OCI-M1 (cell line): ENCODE results near the gene ARRB1.
A peak's percentile ranks its signal among the peaks of the same experiment; 100 is the strongest.
"Not testable (repeated sequence)": the region's sequence is repeated elsewhere in the genome, so short reads cannot be mapped to it uniquely, and the experiment has no call there.

Experiments used
- DNase-seq: peaks from one replicate; lab custom pipeline; 2025; lab: John Stamatoyannopoulos, UW

Gene ARRB1

GRCh38 chr11:75342966-75343870, 8.2 kb downstream of the ARRB1 start:
- peak; percentile 98 for DNase-seq

- no peak for DNase-seq
Measured at GRCh38 chr11:75342231-75342918, 9.1 kb downstream of the ARRB1 start.

- no peak for DNase-seq
Measured at GRCh38 chr11:75341612-75342011, 9.8 kb downstream of the ARRB1 start.

- peak; percentile 86 for DNase-seq
Measured at GRCh38 chr11:75339685-75340409, 11.6 kb downstream of the ARRB1 start.

- no peak for DNase-seq
Measured at GRCh38 chr11:75338516-75339208, 12.8 kb downstream of the ARRB1 start.

GRCh38 chr11:75337195-75337654, 14.2 kb downstream of the ARRB1 start:
- peak; percentile 92 for DNase-seq

- DNase-seq, result no peak
Measured at GRCh38 chr11:75334976-75335375, 16.5 kb downstream of the ARRB1 start.

GRCh38 chr11:75334402-75334891, 17.0 kb downstream of the ARRB1 start:
- DNase-seq, result peak; percentile 80

GRCh38 chr11:75333807-75334140, 17.7 kb downstream of the ARRB1 start:
- DNase-seq, result no peak

- no peak for DNase-seq
Measured at GRCh38 chr11:75333022-75333806, 18.2 kb downstream of the ARRB1 start.

GRCh38 chr11:75331761-75332160, 19.7 kb downstream of the ARRB1 start:
- DNase-seq, result not testable (repeated sequence)

- not testable (repeated sequence) for DNase-seq
Measured at GRCh38 chr11:75331304-75331703, 20.2 kb downstream of the ARRB1 start.

- not testable (repeated sequence) for DNase-seq
Measured at GRCh38 chr11:75330886-75331285, 20.6 kb downstream of the ARRB1 start.

- no peak for DNase-seq
Measured at GRCh38 chr11:75330291-75330690, 21.2 kb downstream of the ARRB1 start.

- DNase-seq, result peak; percentile 98
Measured at GRCh38 chr11:75328426-75329277, 22.8 kb downstream of the ARRB1 start.

GRCh38 chr11:75326439-75326810, 25.0 kb downstream of the ARRB1 start:
- no peak for DNase-seq

GRCh38 chr11:75325713-75326438, 25.6 kb downstream of the ARRB1 start:
- DNase-seq, result no peak

GRCh38 chr11:75324740-75325139, 26.7 kb downstream of the ARRB1 start:
- DNase-seq, result no peak

- DNase-seq, result no peak
Measured at GRCh38 chr11:75324189-75324588, 27.3 kb downstream of the ARRB1 start.
